H1 (cell line): Measurements from ENCODE around the gene UBASH3B. TPM values are rescaled to one million over a fixed set of nuclear protein-coding genes. Genes with fewer than 3 reads are reported as not detected.

Source experiments
- CTCF ChIA-PET: fragments of 300-600 bp; sonication (Branson Sonifier 250); formaldehyde crosslinking; loops from one replicate; lab custom pipeline; 2021; ENCODE audit not compliant: partially characterized antibody; lab: Charles Lee
- POLR2A ChIA-PET: fragments of 300-600 bp; sonication (Branson Sonifier 250); formaldehyde crosslinking; loops from one replicate; lab custom pipeline; 2021; ENCODE audit warnings: inconsistent platforms; ENCODE audit not compliant: partially characterized antibody; lab: Charles Lee
- DNase-seq, 2 experiments: peaks; one replicate each; pipeline versions ENCODE4 v3.0.0 to v3.0.0-alpha.2; 2010 to 2022; ENCODE audit warnings: low spot score in 2 of 2, low read depth in 1 of 2, mixed read lengths in 1 of 2
- FAIRE-seq: peaks from 2 replicates; lab custom pipeline; 2011; peaks lifted over from hg19 to GRCh38; lab: Jason Lieb, UNC
- H2AFZ ChIP-seq: 2 replicates; pipeline ENCODE4 v1.8.1; 2012; ENCODE audit warnings: low read length, inconsistent platforms
- H2AK5ac ChIP-seq: 2 replicates; pipeline ENCODE4 v1.6.1; 2013; ENCODE audit warnings: low read depth, low read length
- H2BK120ac ChIP-seq: replicated peaks from 2 replicates; pipeline ENCODE3; 2013; ENCODE audit warnings: low read depth, low read length, inconsistent platforms
- H2BK12ac ChIP-seq: 2 replicates; pipeline ENCODE4 v1.6.1; 2013; ENCODE audit warnings: low read depth, low read length
- H2BK15ac ChIP-seq: 2 replicates; pipeline ENCODE4 v1.6.1; 2013; ENCODE audit warnings: low read length
- H2BK20ac ChIP-seq: 2 replicates; pipeline ENCODE4 v1.6.1; 2013; ENCODE audit warnings: low read length
- H2BK5ac ChIP-seq: 2 replicates; pipeline ENCODE4 v1.6.1; 2013; ENCODE audit warnings: low read depth, low read length
- H3K14ac ChIP-seq: 2 replicates; pipeline ENCODE4 v1.6.1; 2013; ENCODE audit warnings: inconsistent platforms; ENCODE audit not compliant: insufficient read length
- H3K18ac ChIP-seq: 2 replicates; pipeline ENCODE4 v1.6.1; 2013; ENCODE audit warnings: low read length; ENCODE audit errors: extremely low read depth
- H3K23ac ChIP-seq: 2 replicates; pipeline ENCODE4 v1.6.1; 2013; ENCODE audit warnings: inconsistent platforms; ENCODE audit not compliant: insufficient read length
- H3K23me2 ChIP-seq: 2 replicates; pipeline ENCODE4 v1.6.1; 2013; ENCODE audit warnings: low read depth, low read length
- H3K27ac ChIP-seq: 2 replicates; pipeline ENCODE4 v1.6.1; 2011; ENCODE audit warnings: low read depth, low read length, inconsistent platforms
- H3K27me3 ChIP-seq, 4 experiments: replicated peaks in 1 of 4; 1 replicate in 1 of 4; 2 replicates in 3 of 4; pipeline versions ENCODE4 v1.6.1 to v1.8.1; 2011 to 2013; ENCODE audit warnings: low read length in 3 of 4, mild to moderate bottlenecking in 3 of 4, inconsistent platforms in 2 of 4, mixed read lengths in 2 of 4, moderate library complexity in 1 of 4; ENCODE audit not compliant: control insufficient read depth in 3 of 4, insufficient read depth in 3 of 4; ENCODE audit errors: extremely low read depth in 1 of 4
- H3K36me3 ChIP-seq, 4 experiments: 2 replicates each; pipeline versions ENCODE4 v1.6.1 to v1.8.1; 2011 to 2013; ENCODE audit warnings: mild to moderate bottlenecking in 4 of 4, low read length in 3 of 4, moderate library complexity in 2 of 4, control low read depth in 1 of 4, inconsistent platforms in 1 of 4; ENCODE audit not compliant: insufficient read depth in 4 of 4, control insufficient read depth in 2 of 4
- H3K4ac ChIP-seq: replicated peaks from 2 replicates; pipeline ENCODE3; 2013; ENCODE audit warnings: low read length, low read depth, mixed read lengths, inconsistent platforms; ENCODE audit not compliant: insufficient read length
- H3K4me1 ChIP-seq, 4 experiments: replicated peaks in 1 of 4; 1 replicate in 1 of 4; 2 replicates in 3 of 4; pipeline versions ENCODE4 v1.6.1 to v1.8.1; 2011 to 2013; ENCODE audit warnings: low read length in 3 of 4, inconsistent platforms in 2 of 4, mixed read lengths in 1 of 4; ENCODE audit not compliant: insufficient read depth in 4 of 4, control insufficient read depth in 3 of 4
- H3K4me2 ChIP-seq, 2 experiments: 2 replicates each; pipeline versions ENCODE4 v1.6.1 to v1.8.1; 2011 to 2013; ENCODE audit warnings: low read depth in 2 of 2, low read length in 2 of 2, control low read depth in 1 of 2, inconsistent platforms in 1 of 2, mild to moderate bottlenecking in 1 of 2; ENCODE audit not compliant: insufficient read depth in 1 of 2
- H3K4me3 ChIP-seq, 4 experiments: fragments of 200-600, 300-600 bp in 1 of 4; sonication (generic), shearing (Covaris generic), sonication (Bioruptor Twin) in 1 of 4; 2 replicates each; pipeline versions ENCODE4 v1.5.1 to v1.8.1; 2011 to 2016; ENCODE audit warnings: low read length in 4 of 4, low read depth in 3 of 4, control low read depth in 2 of 4, inconsistent platforms in 2 of 4, mild to moderate bottlenecking in 2 of 4, mixed read lengths in 1 of 4, moderate library complexity in 1 of 4; ENCODE audit not compliant: insufficient read depth in 2 of 4; ENCODE audit errors: extremely low read depth in 1 of 4
- H3K56ac ChIP-seq: replicated peaks from 2 replicates; pipeline ENCODE3; 2013; ENCODE audit warnings: low read depth, mild to moderate bottlenecking, mixed read lengths, low read length, inconsistent platforms; ENCODE audit not compliant: insufficient read length
- H3K79me1 ChIP-seq: 2 replicates; pipeline ENCODE4 v1.6.1; 2013; ENCODE audit warnings: low read depth, low read length, control low read depth
- H3K79me2 ChIP-seq, 2 experiments: 2 replicates each; pipeline versions ENCODE4 v1.6.1 to v1.8.1; 2012 to 2013; ENCODE audit warnings: low read length in 2 of 2, mild to moderate bottlenecking in 2 of 2, inconsistent platforms in 1 of 2; ENCODE audit not compliant: insufficient read depth in 2 of 2, control insufficient read depth in 1 of 2
- H3K9ac ChIP-seq, 4 experiments: replicated peaks in 1 of 4; 1 replicate in 1 of 4; 2 replicates in 3 of 4; pipeline versions ENCODE4 v1.6.1 to v1.8.1; 2011 to 2013; ENCODE audit warnings: low read depth in 3 of 4, low read length in 3 of 4, control low read depth in 2 of 4, mild to moderate bottlenecking in 2 of 4, moderate library complexity in 2 of 4, inconsistent platforms in 1 of 4; ENCODE audit errors: extremely low read depth in 1 of 4
- H3K9me3 ChIP-seq, 2 experiments: 2 replicates each; pipeline versions ENCODE4 v1.6.1 to v1.8.1; 2012 to 2013; ENCODE audit warnings: mild to moderate bottlenecking in 2 of 2, moderate library complexity in 2 of 2, control low read depth in 1 of 2, inconsistent platforms in 1 of 2, low read depth in 1 of 2, low read length in 1 of 2, mixed read lengths in 1 of 2; ENCODE audit not compliant: insufficient read depth in 2 of 2
- H4K20me1 ChIP-seq, 2 experiments: replicated peaks in 1 of 2; 2 replicates each; pipeline versions ENCODE3 to v1.8.1; 2011 to 2013; ENCODE audit warnings: inconsistent platforms in 2 of 2, low read length in 2 of 2, mild to moderate bottlenecking in 1 of 2; ENCODE audit not compliant: insufficient read depth in 2 of 2, control insufficient read depth in 1 of 2
- H4K5ac ChIP-seq: 2 replicates; pipeline ENCODE4 v1.6.1; 2013; ENCODE audit warnings: low read length, low read depth, mixed read lengths, inconsistent platforms; ENCODE audit not compliant: insufficient read length
- H4K8ac ChIP-seq: 2 replicates; pipeline ENCODE4 v1.8.0; 2013; ENCODE audit warnings: mild to moderate bottlenecking, moderate library complexity, low read length, inconsistent platforms; ENCODE audit not compliant: insufficient read depth; ENCODE audit errors: extremely low read depth
- H4K91ac ChIP-seq: replicated peaks from 2 replicates; pipeline ENCODE3; 2013; ENCODE audit warnings: low read length, mixed read lengths, inconsistent platforms; ENCODE audit not compliant: insufficient read length
- RBBP5 ChIP-seq: IDR thresholded peaks from 2 replicates; pipeline ENCODE4 v1.7.1; 2012; ENCODE audit warnings: low read depth, mild to moderate bottlenecking, inconsistent platforms, low read length, moderate library complexity, borderline replicate concordance
- WGBS, 2 experiments: shearing (Covaris generic) in 1 of 2; methylation state at CpG; one replicate each; pipeline versions ENCODE4 v1.1.6 to v1.1.7; 2013 to 2015; ENCODE audit warnings: low lambda C conversion rate in 2 of 2, mixed read lengths in 2 of 2, inconsistent platforms in 1 of 2, low coverage in 1 of 2, missing lambda C conversion rate in 1 of 2; ENCODE audit not compliant: insufficient replicate concordance in 2 of 2, insufficient coverage in 1 of 2, insufficient read length in 1 of 2; ENCODE audit errors: extremely low coverage in 1 of 2, missing lambda C conversion rate in 1 of 2; 5-methylcytosine and 5-hydroxymethylcytosine counted together
- polyA plus RNA-seq, 7 experiments: library from polyadenylated mRNA; depleted of rRNA in 3 of 7; stranded (reverse) in 5 of 7; unstranded in 2 of 7; fragments of >200 nt in 5 of 7; fragments of 200-250 nt in 2 of 7; gene quantifications; 1 replicate in 5 of 7; 2 replicates in 1 of 7; 4 replicates in 1 of 7; pipeline versions ENCODE4 v1.2.1 to v1.2.3, GENCODE V29; 2011 to 2013; ENCODE audit warnings: missing spikeins in 2 of 7, mixed read lengths in 2 of 7
- total RNA-seq: library from RNA; stranded (reverse); fragmentation: NEBNext Ultra II Directional; extraction: Animal tissue kit (Norgen Biotek cat#: 25700); gene quantifications from 2 replicates; pipeline ENCODE4 v1.2.1, GENCODE V29; 2021

Gene UBASH3B
- total and polyA plus RNA-seq, 2 of the 8 experiments (the other 6 are each of a cell fraction or from before 2014, with no cell fraction given) = 7.5 to 9.5 TPM

- no peak overlapping the region for H3K23ac ChIP-seq
- no peaks in the 10 kb centered on the region for H3K23me2 ChIP-seq
- H4K91ac ChIP-seq = no peak overlapping the region
- no peak overlapping the region for H3K14ac ChIP-seq
- ChIA-PET POLR2A (no interaction called here), CTCF (interaction anchor here (0.8 to 20.7 kb wide), 10 partner anchors 9 to 162 kb away, joined by 3 to 356 read pairs (median 4); no protein-coding TSS in a partner anchor)
- H3K4ac ChIP-seq = no peak overlapping the region
- no peak overlapping the region for H2AFZ ChIP-seq
- H3K4me1 ChIP-seq = no peaks in the 10 kb centered on the region
- WGBS, 2 experiments = 91% methylated on average over 5 of the region's 5 CpGs; no CpG with 5 or more reads in 1 of the 2 experiments
- no peak overlapping the region for H2BK15ac ChIP-seq
- no peak overlapping the region for H3K4me2 ChIP-seq
- H3K56ac ChIP-seq = no peak overlapping the region
- no peaks in the 10 kb centered on the region for H4K20me1 ChIP-seq
- H3K4me3 ChIP-seq = no peak overlapping the region
- no peak overlapping the region for H4K8ac ChIP-seq
- H3K36me3 ChIP-seq = no peaks in the 10 kb centered on the region
- H2BK5ac ChIP-seq = no peak overlapping the region
- H3K9ac ChIP-seq = no peak overlapping the region
- H2BK120ac ChIP-seq = no peak overlapping the region
- H3K79me1 ChIP-seq = no peaks in the 10 kb centered on the region
- no peak overlapping the region for H2BK20ac ChIP-seq
- no peak overlapping the region for H2BK12ac ChIP-seq
- H3K27ac ChIP-seq = no peak overlapping the region
- DNase-seq (no peak), FAIRE-seq (no peak)
- no peaks in the 10 kb centered on the region for H3K79me2 ChIP-seq
- no peak overlapping the region for H2AK5ac ChIP-seq
- no peaks in the 10 kb centered on the region for H3K27me3 ChIP-seq
- no peak overlapping the region for H4K5ac ChIP-seq
- H3K18ac ChIP-seq = no peak overlapping the region
- H3K9me3 ChIP-seq = no peaks in the 10 kb centered on the region
- TF ChIP-seq RBBP5 = no peak
These were observed 103.5 kb downstream of the UBASH3B start for GRCh38 chr11:122758974-122759373.
